ENCODE results near the gene LAMC1.

Gene LAMC1

GRCh38 chr1:183021405-183022201 is 1.6 kb upstream of the LAMC1 start:
- DNase-seq, result no peak

- peak; percentile 47 for DNase-seq
These were observed 746 bp upstream of the LAMC1 start for GRCh38 chr1:183022202-183023145.

GRCh38 chr1:183023601-183024316 is 539 bp downstream of the LAMC1 start:
- peak; percentile 88 for DNase-seq

GRCh38 chr1:183024317-183025009 is 1.2 kb downstream of the LAMC1 start:
- no peak for DNase-seq

GRCh38 chr1:183025010-183025337 is 1.8 kb downstream of the LAMC1 start:
- no peak for DNase-seq

- no peak for DNase-seq
These were observed 2.9 kb downstream of the LAMC1 start for GRCh38 chr1:183025782-183026774.

GRCh38 chr1:183027031-183027430 is 3.8 kb downstream of the LAMC1 start:
- no peak for DNase-seq

GRCh38 chr1:183027791-183028190 is 4.6 kb downstream of the LAMC1 start:
- DNase-seq, result no peak

GRCh38 chr1:183029591-183030000 is 6.4 kb downstream of the LAMC1 start:
- no peak for DNase-seq

- DNase-seq, result no peak
These were observed 6.8 kb downstream of the LAMC1 start for GRCh38 chr1:183030053-183030452.

- no peak for DNase-seq
These were observed 9.1 kb downstream of the LAMC1 start for GRCh38 chr1:183032122-183032921.

GRCh38 chr1:183033205-183033604 is 10.0 kb downstream of the LAMC1 start:
- no peak for DNase-seq

- DNase-seq, result no peak
These were observed 11.5 kb downstream of the LAMC1 start for GRCh38 chr1:183034682-183035081.

GRCh38 chr1:183038333-183038866 is 15.2 kb downstream of the LAMC1 start:
- no peak for DNase-seq

- no peak for DNase-seq
These were observed 15.7 kb downstream of the LAMC1 start for GRCh38 chr1:183038913-183039312.

- DNase-seq, result no peak
These were observed 16.1 kb downstream of the LAMC1 start for GRCh38 chr1:183039330-183039729.

GRCh38 chr1:183039985-183040447 is 16.8 kb downstream of the LAMC1 start:
- DNase-seq, result no peak

GRCh38 chr1:183040547-183040971 is 17.3 kb downstream of the LAMC1 start:
- no peak for DNase-seq

GRCh38 chr1:183043254-183043653 is 20.0 kb downstream of the LAMC1 start:
- DNase-seq, result no peak
